H1 (cell line): ENCODE results near the gene AFG1L. TPM values are rescaled to one million over a fixed set of nuclear protein-coding genes. Genes with fewer than 3 reads are reported as not detected.

ENCODE experiments used
- PHF8 ChIP-seq: fragments of 200-600 bp; sonication (generic); conservative IDR thresholded peaks from 2 replicates; pipeline ENCODE4 v1.7.1; 2012; ENCODE audit warnings: low read depth, mild to moderate bottlenecking, inconsistent platforms, low read length, moderate library complexity
- RNF2 ChIP-seq: fragments of 200-900, 300-1000 bp; sonication (generic); IDR thresholded peaks from 2 replicates; pipeline ENCODE4 v1.7.1; 2016; ENCODE audit warnings: borderline replicate concordance, low read depth, mild to moderate bottlenecking, antibody characterized with exemption, low read length; ENCODE audit not compliant: poor library complexity, severe bottlenecking; ENCODE audit errors: missing control alignments
- TEAD4 ChIP-seq: IDR thresholded peaks from 2 replicates; pipeline ENCODE4 v1.6.1; 2012; ENCODE audit warnings: low read depth, low read length, inconsistent platforms, mixed read lengths
- polyA plus RNA-seq, 7 experiments: library from polyadenylated mRNA; depleted of rRNA in 3 of 7; stranded (reverse) in 5 of 7; unstranded in 2 of 7; fragments of >200 nt in 5 of 7; fragments of 200-250 nt in 2 of 7; gene quantifications; 1 replicate in 5 of 7; 2 replicates in 1 of 7; 4 replicates in 1 of 7; pipeline versions ENCODE4 v1.2.1 to v1.2.3, GENCODE V29; 2011 to 2013; ENCODE audit warnings: missing spikeins in 2 of 7, mixed read lengths in 2 of 7
- total RNA-seq: library from RNA; stranded (reverse); fragmentation: NEBNext Ultra II Directional; extraction: Animal tissue kit (Norgen Biotek cat#: 25700); gene quantifications from 2 replicates; pipeline ENCODE4 v1.2.1, GENCODE V29; 2021
- TF ChIP-seq, protein P1 (sequence below): IDR thresholded peaks from 2 replicates; pipeline ENCODE4 v1.6.1; 2012; ENCODE audit warnings: inconsistent platforms

The AFG1L gene
- total and polyA plus RNA-seq, 2 of the 8 experiments (the other 6 are each of a cell fraction or from before 2014, with no cell fraction given) = 0.98 to 5.7 TPM

DNA sequence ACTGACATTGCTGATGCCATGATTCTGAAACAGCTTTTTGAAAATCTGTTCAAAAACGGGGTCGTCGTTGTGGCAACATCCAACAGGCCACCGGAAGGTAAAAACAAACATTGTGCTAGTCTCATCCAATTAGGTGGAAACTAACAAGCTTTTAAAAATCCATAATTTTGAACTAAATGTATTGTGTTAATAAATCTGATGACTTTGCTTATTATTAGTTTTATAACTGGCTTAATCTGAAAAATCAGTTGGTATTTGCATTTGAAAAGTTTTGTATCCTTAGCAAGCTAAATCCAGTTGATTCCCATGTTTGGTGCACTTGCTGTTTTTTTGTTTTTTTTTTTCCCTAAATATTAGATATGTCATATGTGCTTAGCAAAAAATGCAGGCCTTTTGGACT lies 71.4 kb downstream of the AFG1L start (continued):
- no peak for TF ChIP-seq TEAD4
- TF ChIP-seq, protein P1, sequence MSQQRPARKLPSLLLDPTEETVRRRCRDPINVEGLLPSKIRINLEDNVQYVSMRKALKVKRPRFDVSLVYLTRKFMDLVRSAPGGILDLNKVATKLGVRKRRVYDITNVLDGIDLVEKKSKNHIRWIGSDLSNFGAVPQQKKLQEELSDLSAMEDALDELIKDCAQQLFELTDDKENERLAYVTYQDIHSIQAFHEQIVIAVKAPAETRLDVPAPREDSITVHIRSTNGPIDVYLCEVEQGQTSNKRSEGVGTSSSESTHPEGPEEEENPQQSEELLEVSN = no peak
- TF ChIP-seq RNF2 = no peak
- TF ChIP-seq PHF8 = no peak
